Cerebellar nuclear complex (tissue), 1 donor: ENCODE measurements around the gene GPR139.

Source experiments
- DNase-seq, 2 experiments: peaks; one replicate each; lab custom pipeline; 2025; lab: John Stamatoyannopoulos, UW

GPR139 gene

GRCh38 chr16:20073203-20074098 lies at the start of gene GPR139:
Gene GPR139 (minus strand): TSS chr16:20073890. CDS start chr16:20073616, 274 bp downstream.
- DNase-seq, result no peak

GRCh38 chr16:20122011-20122410 lies 48.3 kb upstream of the GPR139 start:
- DNase-seq, result no peak

- no peak for DNase-seq
Measured at GRCh38 chr16:20114356-20114755, 40.7 kb upstream of the GPR139 start.

GRCh38 chr16:20111143-20111542 lies 37.5 kb upstream of the GPR139 start:
- DNase-seq, result no peak

GRCh38 chr16:20107083-20107482 lies 33.4 kb upstream of the GPR139 start:
- DNase-seq, result no peak

GRCh38 chr16:20104563-20105183 lies 31.0 kb upstream of the GPR139 start:
- no peak for DNase-seq

GRCh38 chr16:20102521-20102920 lies 28.8 kb upstream of the GPR139 start:
- no peak for DNase-seq

- no peak for DNase-seq
Measured at GRCh38 chr16:20102021-20102420, 28.3 kb upstream of the GPR139 start.

- no peak for DNase-seq
Measured at GRCh38 chr16:20099375-20099774, 25.7 kb upstream of the GPR139 start.

- no peak for DNase-seq
Measured at GRCh38 chr16:20094157-20094556, 20.5 kb upstream of the GPR139 start.

- no peak for DNase-seq
Measured at GRCh38 chr16:20089246-20089965, 15.7 kb upstream of the GPR139 start.

GRCh38 chr16:20084624-20085226 lies 11.0 kb upstream of the GPR139 start:
- no peak for DNase-seq

GRCh38 chr16:20079106-20079505 lies 5.4 kb upstream of the GPR139 start:
- no peak for DNase-seq

- DNase-seq, result no peak
Measured at GRCh38 chr16:20075243-20075642, 1.6 kb upstream of the GPR139 start.

- DNase-seq, result no peak
Measured at GRCh38 chr16:20074099-20074991, 655 bp upstream of the GPR139 start.

- no peak for DNase-seq
Measured at GRCh38 chr16:20072874-20073202, 852 bp downstream of the GPR139 start.

GRCh38 chr16:20072146-20072873 lies 1.4 kb downstream of the GPR139 start:
- DNase-seq, result no peak

- no peak for DNase-seq
Measured at GRCh38 chr16:20064931-20065330, 8.8 kb downstream of the GPR139 start.

- no peak for DNase-seq
Measured at GRCh38 chr16:20064520-20064919, 9.2 kb downstream of the GPR139 start.

- DNase-seq, result no peak
Measured at GRCh38 chr16:20061132-20061531, 12.6 kb downstream of the GPR139 start.

- no peak for DNase-seq
Measured at GRCh38 chr16:20056436-20056835, 17.3 kb downstream of the GPR139 start.
